Esophagus squamous epithelium (tissue), 5 donors: ENCODE data around the gene SIM1. TPM values are rescaled to one million over a fixed set of nuclear protein-coding genes. Genes with fewer than 3 reads are reported as not detected.

Experiments used
- DNase-seq: peaks from one replicate; lab custom pipeline; 2025; lab: John Stamatoyannopoulos, UW
- H3K27ac ChIP-seq, 4 donors: fragments of 200-600 bp; sonication (generic); one replicate each; pipeline ENCODE4 v1.5.1; 2016 to 2019; ENCODE audit warnings: mild to moderate bottlenecking in 1 of 4
- H3K27me3 ChIP-seq, 4 donors: fragments of 200-600 bp; sonication (generic); 1 replicate in 3 of 4; 2 replicates in 1 of 4; pipeline versions ENCODE4 v1.5.1 to v1.6.0; 2017 to 2021; ENCODE audit warnings: antibody characterized with exemption in 1 of 4
- H3K36me3 ChIP-seq, 3 donors: fragments of 200-600 bp; sonication (generic); one replicate each; pipeline ENCODE4 v1.5.1; 2016 to 2019
- H3K4me1 ChIP-seq, 3 donors: fragments of 200-600 bp; sonication (generic); one replicate each; pipeline ENCODE4 v1.5.1; 2017 to 2019
- H3K4me3 ChIP-seq, 4 donors: fragments of 200-600 bp; sonication (generic); 1 replicate in 3 of 4; 2 replicates in 1 of 4; pipeline ENCODE4 v1.5.1; 2016 to 2019; ENCODE audit warnings: mild to moderate bottlenecking in 2 of 4, moderate library complexity in 1 of 4
- H3K9me3 ChIP-seq, 3 donors: fragments of 200-600 bp; sonication (generic); one replicate each; pipeline ENCODE4 v1.5.1; 2016 to 2019
- POLR2A ChIP-seq, 4 donors: fragments of 450-650 bp; IDR thresholded peaks; one replicate each; pipeline ENCODE4 v1.6.1; 2017; ENCODE audit warnings: antibody characterized with exemption in 4 of 4, mild to moderate bottlenecking in 4 of 4, moderate library complexity in 3 of 4
- WGBS, 2 donors: methylation state at CpG; one replicate each; pipeline ENCODE4 v1.1.5; 2018; 5-methylcytosine and 5-hydroxymethylcytosine counted together
- intact Hi-C: fragments of 100-400 bp; cut with DNase I; formaldehyde crosslinking; loops from one replicate; pipeline ENCODE4 v1.15.0; 2022
- total RNA-seq, 4 donors: library from RNA; depleted of rRNA; stranded (reverse); fragments of >200 nt; gene quantifications; one replicate each; pipeline ENCODE4 v1.1.0, GENCODE V29; 2016
- TF ChIP-seq, protein P1 (sequence below), 6 experiments: fragments of 450-650 bp in 4 of 6; fragments of 200-600 bp in 2 of 6; sonication (generic) in 2 of 6; IDR thresholded peaks; one replicate each; pipeline ENCODE4 v1.5.1; 2016 to 2019; ENCODE audit warnings: antibody characterized with exemption in 6 of 6, mild to moderate bottlenecking in 4 of 6, moderate library complexity in 4 of 6
- donor health status: DM: yes; HTN: yes; CAD: no.

The SIM1 gene
- total RNA-seq, 4 donors from 2014 or later, result under 0.01 TPM; not detected in 3

DNA sequence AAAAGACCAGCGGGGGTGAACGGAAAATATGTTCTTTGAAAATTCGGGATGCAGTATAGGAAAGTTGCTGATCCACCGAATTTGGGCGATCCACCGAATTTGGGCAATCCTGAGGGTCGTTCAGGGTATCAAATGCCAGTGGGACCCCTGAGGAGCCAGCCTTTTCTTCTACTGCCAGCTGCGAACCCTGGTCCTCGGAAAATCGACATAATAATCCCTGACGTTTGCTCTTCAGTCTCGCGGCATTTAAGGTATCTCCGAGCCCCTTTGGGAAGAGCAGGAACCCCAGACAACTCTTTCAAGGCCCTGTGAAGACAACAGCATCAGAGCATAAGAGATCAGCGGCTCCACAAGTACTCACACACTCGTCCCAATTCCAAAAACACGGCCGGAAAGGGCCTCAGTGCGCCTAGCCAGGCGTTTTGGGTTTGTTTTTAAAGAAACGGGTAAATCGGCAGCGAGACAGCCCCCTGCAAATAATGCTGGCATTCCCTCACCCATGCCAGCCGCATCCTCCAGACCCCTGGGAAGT lies 1.0 kb downstream of the SIM1 start:
- no peak for TF ChIP-seq POLR2A (IDR thresholded peaks at IDR 0.05)
- TF ChIP-seq, protein P1, sequence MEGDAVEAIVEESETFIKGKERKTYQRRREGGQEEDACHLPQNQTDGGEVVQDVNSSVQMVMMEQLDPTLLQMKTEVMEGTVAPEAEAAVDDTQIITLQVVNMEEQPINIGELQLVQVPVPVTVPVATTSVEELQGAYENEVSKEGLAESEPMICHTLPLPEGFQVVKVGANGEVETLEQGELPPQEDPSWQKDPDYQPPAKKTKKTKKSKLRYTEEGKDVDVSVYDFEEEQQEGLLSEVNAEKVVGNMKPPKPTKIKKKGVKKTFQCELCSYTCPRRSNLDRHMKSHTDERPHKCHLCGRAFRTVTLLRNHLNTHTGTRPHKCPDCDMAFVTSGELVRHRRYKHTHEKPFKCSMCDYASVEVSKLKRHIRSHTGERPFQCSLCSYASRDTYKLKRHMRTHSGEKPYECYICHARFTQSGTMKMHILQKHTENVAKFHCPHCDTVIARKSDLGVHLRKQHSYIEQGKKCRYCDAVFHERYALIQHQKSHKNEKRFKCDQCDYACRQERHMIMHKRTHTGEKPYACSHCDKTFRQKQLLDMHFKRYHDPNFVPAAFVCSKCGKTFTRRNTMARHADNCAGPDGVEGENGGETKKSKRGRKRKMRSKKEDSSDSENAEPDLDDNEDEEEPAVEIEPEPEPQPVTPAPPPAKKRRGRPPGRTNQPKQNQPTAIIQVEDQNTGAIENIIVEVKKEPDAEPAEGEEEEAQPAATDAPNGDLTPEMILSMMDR (IDR thresholded peaks at IDR 0.05), result no peak
- intact Hi-C loops, result no loop called here
- no peaks in the 10 kb centered on the region for H3K36me3 ChIP-seq
- no peaks in the 10 kb centered on the region for H3K9me3 ChIP-seq
- no peak overlapping the region for H3K27ac ChIP-seq
- H3K4me3 ChIP-seq, result peak overlapping the region in 1 of 4 donors; percentile 48
- H3K27me3 ChIP-seq, result peaks cover 35 to 100% (median 85%) of the 10 kb centered on the region in 4 donors
- WGBS, 2 donors, result 9 to 15% methylated on average over 13 to 17 of the region's 24 CpGs
- H3K4me1 ChIP-seq, result peaks cover 0 to 46% (median 14%) of the 10 kb centered on the region in 3 donors
- DNase-seq, result no peak

GRCh38 chr6:100462706-100463629 lies 1.8 kb downstream of the SIM1 start:
- H3K9me3 ChIP-seq, result no peaks in the 10 kb centered on the region
- H3K4me1 ChIP-seq, result peaks cover 0 to 53% (median 14%) of the 10 kb centered on the region in 3 donors
- H3K4me3 ChIP-seq, result no peak overlapping the region
- peaks cover 42 to 100% (median 88%) of the 10 kb centered on the region in 4 donors for H3K27me3 ChIP-seq
- no peak for DNase-seq
- no peak overlapping the region for H3K27ac ChIP-seq
- 20 to 29% methylated on average over 13 of the region's 13 CpGs for WGBS, 2 donors
- TF ChIP-seq POLR2A (IDR thresholded peaks at IDR 0.05), result no peak
- no peaks in the 10 kb centered on the region for H3K36me3 ChIP-seq
- intact Hi-C loops, result no loop called here

- Histone ChIP-seq H3K27me3 (peaks cover 34 to 100% (median 88%) of the 10 kb centered on the region in 4 donors), H3K36me3 (no peaks in the 10 kb centered on the region), H3K27ac (no peak overlapping the region), H3K9me3 (peaks cover 0 to 6% (median 0%) of the 10 kb centered on the region in 3 donors), H3K4me1 (peaks cover 0 to 51% (median 14%) of the 10 kb centered on the region in 3 donors), H3K4me3 (no peak overlapping the region)
- WGBS, 2 donors, result 17 to 19% methylated on average over 3 of the region's 3 CpGs
- no peak for DNase-seq
- TF ChIP-seq, protein P1 (IDR thresholded peaks at IDR 0.05), result no peak
- no peak for TF ChIP-seq POLR2A (IDR thresholded peaks at IDR 0.05)
- intact Hi-C loops, result no loop called here
Measured at GRCh38 chr6:100461917-100462705, 2.6 kb downstream of the SIM1 start.

DNA sequence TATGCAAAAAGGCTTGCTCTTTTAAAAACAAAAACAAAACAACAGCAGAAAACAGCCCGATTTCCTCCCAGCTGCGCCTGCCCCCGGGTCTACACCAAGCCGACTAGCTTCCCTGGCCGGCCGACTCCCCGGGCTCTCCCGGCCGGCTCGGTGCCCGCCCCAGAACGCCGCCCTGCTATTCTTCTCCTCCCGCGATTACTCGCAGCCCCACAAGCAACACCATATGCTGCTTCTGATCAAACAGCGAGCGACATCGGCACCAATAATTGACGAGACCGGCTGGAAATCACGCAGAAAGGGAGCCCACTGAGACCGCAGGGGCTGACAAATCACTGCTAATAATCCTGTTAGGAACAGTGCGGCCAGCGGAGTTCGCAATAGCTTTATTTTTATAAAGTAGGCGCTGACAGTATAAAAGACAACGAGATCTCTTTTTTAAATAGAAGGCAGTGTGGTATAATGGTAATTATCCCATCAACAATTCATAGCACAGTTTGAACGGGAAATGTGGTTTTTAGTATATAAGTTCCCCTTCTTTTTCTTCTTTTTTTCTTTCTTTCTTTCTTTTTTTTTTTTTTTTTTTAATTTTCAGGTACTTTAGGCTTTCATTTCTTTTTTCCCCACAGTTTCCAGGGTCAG lies 3.3 kb downstream of the SIM1 start:
- H3K36me3 ChIP-seq, result no peaks in the 10 kb centered on the region
- intact Hi-C loops, result no loop called here
- H3K4me1 ChIP-seq, result peaks cover 0 to 45% (median 14%) of the 10 kb centered on the region in 3 donors
- no peak for TF ChIP-seq POLR2A (IDR thresholded peaks at IDR 0.05)
- TF ChIP-seq, protein P1 (IDR thresholded peaks at IDR 0.05), result no peak
- whole genome bisulfite sequencing, 2 donors, result 16% methylated on average over 25 to 29 of the region's 29 CpGs
- H3K27ac ChIP-seq, result no peak overlapping the region
- no peak for DNase-seq
- H3K4me3 ChIP-seq, result peak overlapping the region in 1 of 4 donors; percentile 22
- H3K9me3 ChIP-seq, result peaks cover 0 to 7% (median 1%) of the 10 kb centered on the region in 3 donors
- peaks cover 34 to 100% (median 86%) of the 10 kb centered on the region in 4 donors for H3K27me3 ChIP-seq

DNA sequence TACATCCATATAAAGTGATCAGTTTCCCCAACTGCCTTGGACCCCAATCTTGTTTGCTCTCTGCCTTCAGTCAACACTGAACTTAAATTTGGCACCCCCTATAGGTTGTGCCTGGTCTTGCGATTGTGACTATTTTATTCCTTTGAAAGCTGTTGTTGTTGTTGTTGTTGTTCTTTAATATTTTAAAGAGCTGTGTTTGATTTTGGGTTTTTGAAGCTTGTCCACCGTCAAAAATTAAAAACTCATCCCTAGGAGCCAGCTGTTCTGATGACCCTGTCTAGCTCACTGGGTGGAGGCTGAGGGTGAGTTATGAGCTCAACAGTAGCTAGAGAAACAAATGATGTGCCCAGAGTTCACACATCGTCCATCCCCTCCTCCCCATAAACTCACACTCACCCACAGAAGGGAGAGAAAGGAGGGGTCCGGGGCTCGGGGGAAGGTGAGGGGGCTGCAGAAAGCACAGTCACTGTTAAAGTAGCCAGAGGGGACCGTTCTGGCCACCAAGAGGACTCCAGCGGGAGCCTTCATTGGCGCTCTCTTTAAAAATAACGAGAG lies 4.0 kb downstream of the SIM1 start:
- WGBS, 2 donors, result 7 to 9% methylated on average over 8 to 9 of the region's 9 CpGs
- Histone ChIP-seq H3K27me3 (peaks cover 34 to 100% (median 86%) of the 10 kb centered on the region in 4 donors), H3K27ac (no peak overlapping the region), H3K9me3 (peaks cover 0 to 7% (median 7%) of the 10 kb centered on the region in 3 donors), H3K36me3 (no peaks in the 10 kb centered on the region), H3K4me3 (no peak overlapping the region), H3K4me1 (peaks cover 0 to 47% (median 14%) of the 10 kb centered on the region in 3 donors)
- TF ChIP-seq POLR2A (IDR thresholded peaks at IDR 0.05), result no peak
- TF ChIP-seq, protein P1 (IDR thresholded peaks at IDR 0.05), result no peak
- DNase-seq, result no peak
- intact Hi-C loops, result no loop called here
